HG02763 (cell line): ENCODE measurements around the gene PGA5.

ENCODE experiments used
- ATAC-seq: cut with Tn5 transposase; IDR thresholded peaks from one replicate; pipeline ENCODE4 v1.9.1; 2021; ENCODE audit warnings: mild to moderate bottlenecking, moderate library complexity; ENCODE audit not compliant: unreplicated experiment

The PGA5 gene

DNA sequence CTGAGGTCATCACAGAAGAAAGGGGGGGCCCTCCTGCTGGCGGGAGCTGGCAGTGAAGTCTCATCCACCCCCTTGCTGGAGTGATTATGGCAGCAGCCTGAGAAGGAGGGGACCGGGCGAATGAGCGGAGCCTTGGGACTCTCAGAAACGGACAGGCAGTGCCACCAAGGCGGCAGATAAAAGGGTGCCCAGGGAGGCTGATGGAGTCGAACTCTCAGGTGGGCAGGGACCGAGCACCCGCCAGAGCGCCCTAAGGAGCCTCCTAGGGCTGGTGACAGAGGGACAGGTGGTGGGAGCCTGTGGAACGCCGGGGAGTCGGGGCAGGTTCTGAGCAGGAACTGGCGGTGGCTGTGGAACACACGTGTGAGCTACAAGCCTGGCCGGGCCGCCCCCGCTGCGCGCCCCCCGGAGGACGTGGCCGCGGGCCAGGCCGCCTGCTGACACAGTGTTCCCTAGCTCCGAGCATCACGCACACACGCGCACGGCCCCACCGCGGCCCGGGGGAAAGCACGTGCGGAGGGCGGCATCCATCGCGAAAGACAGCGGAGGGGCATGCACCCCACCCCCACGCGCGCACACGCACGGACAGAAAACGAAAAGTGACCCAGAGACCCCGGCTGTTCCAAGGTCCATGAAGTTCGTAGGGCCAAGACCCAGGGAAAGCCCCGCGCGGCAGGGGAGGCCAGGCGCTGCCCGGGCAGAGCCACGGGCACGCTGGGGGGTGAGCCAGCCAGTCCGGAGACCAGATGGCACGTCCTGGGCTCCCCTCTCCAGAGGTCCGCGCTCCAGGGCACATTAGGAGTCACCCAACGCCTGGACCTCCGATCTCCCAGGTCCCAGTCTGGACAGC, 53.1 kb downstream of the PGA5 start:
- peak; percentile 16 for ATAC-seq

- ATAC-seq = peak; percentile 58
Measured at GRCh38 chr11:61294717-61295595, 54.0 kb downstream of the PGA5 start, which contains the start of gene VWCE. Gene VWCE (minus strand): TSS chr11:61295316. CDS start chr11:61295037, 279 bp downstream.

- ATAC-seq = no peak
Measured at GRCh38 chr11:61295596-61295926, 54.6 kb downstream of the PGA5 start.

- no peak for ATAC-seq
Measured at GRCh38 chr11:61297341-61297740, 56.4 kb downstream of the PGA5 start.

DNA sequence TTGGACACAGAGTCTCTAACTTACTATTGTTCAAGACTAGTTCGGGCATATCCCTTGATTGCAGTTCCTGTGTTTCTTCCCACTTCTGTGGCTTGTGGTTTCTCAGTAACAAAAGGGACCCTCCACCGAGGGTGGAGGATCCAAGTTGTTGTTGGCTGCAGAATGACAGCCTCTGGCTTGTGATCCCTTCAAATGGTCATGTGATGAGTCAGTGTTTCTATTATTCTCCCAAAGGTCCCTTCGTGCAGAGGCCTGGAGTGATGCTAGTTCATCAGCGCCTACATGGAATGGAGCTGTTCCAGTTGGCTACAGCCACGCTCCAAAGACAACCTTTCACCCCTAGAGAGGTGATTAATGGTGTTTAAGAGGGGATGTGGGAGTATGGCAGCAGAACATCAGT, 56.8 kb downstream of the PGA5 start:
- no peak for ATAC-seq

DNA sequence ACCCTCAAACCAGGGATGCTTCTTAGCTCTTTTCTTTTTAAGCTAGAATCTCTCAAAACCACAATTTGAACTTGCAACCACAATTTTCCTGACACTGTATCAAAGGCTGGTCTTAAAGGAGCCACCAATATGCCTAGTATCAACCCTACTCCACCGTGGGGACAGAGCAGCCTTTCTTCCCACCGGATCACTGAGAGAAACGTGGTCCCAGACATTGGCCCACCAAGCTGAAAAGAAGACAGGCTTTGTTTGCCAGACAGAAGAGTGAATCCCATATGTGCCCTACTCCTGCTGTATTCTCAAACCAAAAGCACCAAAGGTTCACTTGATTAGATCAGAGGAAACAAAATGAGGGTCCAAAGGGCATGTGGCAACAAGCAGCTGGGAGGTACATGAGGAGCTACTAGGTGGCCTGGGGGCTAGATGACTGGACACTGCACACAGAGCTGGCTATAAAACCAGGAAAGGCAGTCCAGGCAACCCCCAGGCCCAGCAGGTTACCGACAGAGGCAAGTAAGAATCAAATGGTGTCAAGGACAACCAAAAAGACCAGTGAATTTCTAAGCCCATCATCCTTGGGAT, 57.8 kb downstream of the PGA5 start:
- no peak for ATAC-seq
